ENCODE measurements around the gene HEATR5B. TPM values are rescaled to one million over a fixed set of nuclear protein-coding genes. Genes with fewer than 3 reads are reported as not detected.
A peak's percentile ranks its signal among the peaks of the same experiment; 100 is the strongest.

Gene HEATR5B
- total RNA-seq, 1 donor from 2014 or later, result 50.3 TPM

GRCh38 chr2:36967236-36967876 lies 116.8 kb downstream of the HEATR5B start:
- CTCF ChIA-PET, result no interaction called here
- intact Hi-C loops (cut with micrococcal nuclease), result loop anchor here (2.0 to 5.0 kb wide), 3 partner anchors 370 to 957 kb away; partner anchors contain the start of genes FEZ2 and RMDN2
- Mint-ChIP-seq H3K27ac (peak overlapping the region; percentile 99), H3K4me3 (peak overlapping the region; percentile 97), H3K9me3 (no peaks in the 10 kb centered on the region), H3K27me3 (no peaks in the 10 kb centered on the region), H3K4me1 (peaks cover 39% of the 10 kb centered on the region), H3K36me3 (ENCODE audit: low read depth) (peaks cover 7% of the 10 kb centered on the region)
- POLR2A ChIA-PET, result interaction anchor here (0.6 to 1.8 kb wide), 13 partner anchors 11 to 1784 kb away, joined by 3 to 17 read pairs (median 5); partner anchors contain the start of genes CEBPZ, EIF2AK2, GPATCH11 and HEATR5B
- no peak for TF ChIP-seq CTCF (IDR thresholded peaks at IDR 0.05)
- DNase-seq, result no peak
- ATAC-seq (ENCODE audit: low read depth), result no peak

- intact Hi-C loops (cut with micrococcal nuclease), result loop anchor here (1.0 to 5.0 kb wide), 8 partner anchors 46 to 1567 kb away; partner anchors contain the start of genes ATL2, CEBPZOS, FEZ2 and GPATCH11
- H3K27me3 Mint-ChIP-seq, result no peaks in the 10 kb centered on the region
Measured at GRCh38 chr2:36966370-36967235, 117.6 kb downstream of the HEATR5B start, which contains the start of gene STRN. STRN (minus strand) TSS chr2:36966536; CDS start chr2:36966463, 73 bp downstream.

GRCh38 chr2:36965751-36966369 lies 118.3 kb downstream of the HEATR5B start:
- ATAC-seq (ENCODE audit: low read depth) (peak; percentile 10), DNase-seq (peak; percentile 19)
- ChIA-PET CTCF (no interaction called here), POLR2A (interaction anchor here (0.5 to 1.8 kb wide), 14 partner anchors 10 to 1785 kb away, joined by 3 to 17 read pairs (median 4); partner anchors contain the start of genes CEBPZ, GPATCH11, HEATR5B and NDUFAF7)
- H3K4me3 Mint-ChIP-seq, result peak overlapping the region; percentile 97
- intact Hi-C loops (cut with micrococcal nuclease), result loop anchor here (1.0 to 5.0 kb wide), 8 partner anchors 46 to 1567 kb away; partner anchors contain the start of genes ATL2, CEBPZOS, FEZ2 and GPATCH11
- H3K27ac Mint-ChIP-seq, result peak overlapping the region; percentile 88
- TF ChIP-seq CTCF (IDR thresholded peaks at IDR 0.05), result no peak
- no peaks in the 10 kb centered on the region for H3K9me3 Mint-ChIP-seq
- peaks cover 48% of the 10 kb centered on the region for H3K4me1 Mint-ChIP-seq
- H3K36me3 Mint-ChIP-seq (ENCODE audit: low read depth), result peaks cover 10% of the 10 kb centered on the region
- H3K27me3 Mint-ChIP-seq, result no peaks in the 10 kb centered on the region

More at GRCh38 chr2:36966370-36967235, 117.6 kb downstream of the HEATR5B start, which contains the start of gene STRN:
- Mint-ChIP-seq H3K9me3 (no peaks in the 10 kb centered on the region), H3K27ac (peak within 1 kb of the TSS; percentile 99), H3K4me1 (peaks cover 45% of the 10 kb centered on the region), H3K36me3 (ENCODE audit: low read depth) (peaks cover 7% of the 10 kb centered on the region), H3K4me3 (peak within 1 kb of the TSS; percentile 97)
- peak; percentile 91 for ATAC-seq (ENCODE audit: low read depth)
- POLR2A ChIA-PET, result interaction anchor here (0.6 to 1.8 kb wide), 17 partner anchors 9 to 1784 kb away, joined by 3 to 17 read pairs (median 4); partner anchors contain the start of genes CEBPZ, EIF2AK2, GPATCH11 and HEATR5B
- no peak for TF ChIP-seq CTCF (IDR thresholded peaks at IDR 0.05)
- peak; percentile 100 for DNase-seq
- CTCF ChIA-PET, result no interaction called here

GRCh38 chr2:36965206-36965605 lies 119.0 kb downstream of the HEATR5B start:
- peaks cover 10% of the 10 kb centered on the region for H3K36me3 Mint-ChIP-seq (ENCODE audit: low read depth)
- intact Hi-C loops (cut with micrococcal nuclease), result loop anchor here (5.0 kb wide), 2 partner anchors 368 to 427 kb away; partner anchors contain the start of gene FEZ2
- DNase-seq (no peak), ATAC-seq (ENCODE audit: low read depth) (no peak)
- CTCF ChIA-PET, result no interaction called here
- peak overlapping the region; percentile 88 for H3K27ac Mint-ChIP-seq
- TF ChIP-seq CTCF (IDR thresholded peaks at IDR 0.05), result no peak
- H3K9me3 Mint-ChIP-seq, result no peaks in the 10 kb centered on the region
- peaks cover 49% of the 10 kb centered on the region for H3K4me1 Mint-ChIP-seq
- POLR2A ChIA-PET, result no interaction called here
- H3K4me3 Mint-ChIP-seq, result peak overlapping the region; percentile 97
- no peaks in the 10 kb centered on the region for H3K27me3 Mint-ChIP-seq

All from activated B cell treated with CpG ODN at 0.5 μM for 24 hours (primary cell).